ENCODE results near the gene ROCK1.
"Not testable (repeated sequence)": the region's sequence is repeated elsewhere in the genome, so short reads cannot be mapped to it uniquely, and the experiment has no call there.

The ROCK1 gene

DNA sequence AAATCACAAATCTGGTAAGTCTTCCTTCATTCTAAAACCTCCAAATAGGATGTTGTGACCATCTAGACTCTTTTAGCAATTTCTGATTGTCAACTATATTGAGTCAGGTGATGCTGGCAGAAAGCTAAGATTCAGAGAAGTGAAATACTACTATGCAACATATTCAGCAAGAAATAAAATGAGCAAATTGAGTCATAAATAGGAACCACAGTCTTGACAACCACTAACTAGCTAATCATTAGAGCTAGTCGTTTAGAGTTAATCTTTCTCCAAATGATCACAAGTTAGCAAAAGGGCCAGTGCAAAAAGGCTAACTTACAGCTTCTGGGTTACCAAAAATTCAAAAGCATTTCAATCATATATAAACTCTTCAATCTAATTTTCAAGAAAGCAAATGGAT is 54.5 kb downstream of the ROCK1 start:
- H3K27ac ChIP-seq: no peak overlapping the region
- H3K4me2 ChIP-seq: no peak overlapping the region
- H3K9ac ChIP-seq: no peak overlapping the region
- no peak for TF ChIP-seq Cebpa-rat (IDR thresholded peaks at IDR 0.05)
- no peaks in the 10 kb centered on the region for H3K27me3 ChIP-seq
- H4K20me1 ChIP-seq: peaks cover 81% of the 10 kb centered on the region
- H3K4me1 ChIP-seq: no peaks in the 10 kb centered on the region
- peaks cover 24% of the 10 kb centered on the region for H3K9me3 ChIP-seq
- no peak overlapping the region for H3K4me3 ChIP-seq
- peaks cover 44% of the 10 kb centered on the region for H3K36me3 ChIP-seq

DNA sequence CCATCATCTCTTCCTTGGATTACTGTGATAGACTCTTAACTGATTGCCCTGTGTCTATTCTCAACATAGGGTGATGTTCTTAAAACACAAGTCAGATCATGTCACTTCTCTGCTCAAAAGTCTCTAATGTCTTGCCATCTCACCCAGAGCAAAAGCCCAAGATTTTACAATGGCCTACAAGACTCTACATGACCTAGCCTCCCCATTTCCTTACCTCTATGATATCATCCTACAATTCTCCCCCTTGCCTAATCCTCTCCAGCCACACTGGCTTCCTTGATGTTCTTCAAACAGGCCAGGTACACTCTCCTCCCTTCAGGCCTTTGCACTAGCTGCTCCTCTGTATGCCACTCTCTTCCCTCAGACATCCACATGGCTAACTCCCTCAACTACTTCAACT is 55.1 kb downstream of the ROCK1 start:
- no peak for TF ChIP-seq Cebpa-rat (IDR thresholded peaks at IDR 0.05)
- peaks cover 19% of the 10 kb centered on the region for H3K9me3 ChIP-seq
- no peak overlapping the region for H3K4me3 ChIP-seq
- H3K27me3 ChIP-seq: no peaks in the 10 kb centered on the region
- H3K4me2 ChIP-seq: no peak overlapping the region
- H3K27ac ChIP-seq: no peak overlapping the region
- H4K20me1 ChIP-seq: peaks cover 81% of the 10 kb centered on the region
- no peaks in the 10 kb centered on the region for H3K4me1 ChIP-seq
- H3K9ac ChIP-seq: no peak overlapping the region
- H3K36me3 ChIP-seq: peaks cover 40% of the 10 kb centered on the region

DNA sequence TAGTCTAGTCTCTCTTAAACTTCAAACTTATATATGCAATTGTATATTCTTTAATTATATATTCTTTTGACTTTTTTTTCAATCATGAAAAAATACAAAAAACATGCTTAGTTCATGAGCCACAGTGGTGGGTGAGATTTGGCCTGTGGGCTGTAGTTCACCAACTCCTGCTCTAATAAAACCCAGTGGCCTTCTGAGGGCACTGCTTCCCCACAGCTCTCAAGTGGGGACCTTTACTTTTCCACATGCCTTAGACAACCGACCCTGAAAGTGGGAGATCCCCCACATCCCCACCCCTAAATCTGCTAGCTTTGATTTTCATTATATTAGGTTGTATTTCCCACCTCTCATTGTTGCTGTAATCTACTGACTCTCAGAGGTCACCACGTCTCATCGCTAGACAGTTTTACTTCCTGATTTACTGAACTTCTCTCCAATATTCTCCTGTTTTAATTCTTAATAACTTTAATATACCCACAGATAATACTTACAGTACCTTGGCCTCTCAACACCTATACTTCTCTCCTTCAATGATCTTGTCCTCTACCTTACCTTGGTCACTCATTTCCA is 57.3 kb downstream of the ROCK1 start:
- Histone ChIP-seq H3K9me3 (no peaks in the 10 kb centered on the region), H3K9ac (no peak overlapping the region), H3K4me2 (no peak overlapping the region), H3K36me3 (peaks cover 24% of the 10 kb centered on the region), H3K4me1 (peaks cover 5% of the 10 kb centered on the region; the same call in 1 of the 2 replicates), H3K27me3 (no peaks in the 10 kb centered on the region), H3K4me3 (no peak overlapping the region), H3K27ac (no peak overlapping the region), H4K20me1 (peaks cover 83% of the 10 kb centered on the region)
- no peak for TF ChIP-seq Cebpa-rat (IDR thresholded peaks at IDR 0.05)

DNA sequence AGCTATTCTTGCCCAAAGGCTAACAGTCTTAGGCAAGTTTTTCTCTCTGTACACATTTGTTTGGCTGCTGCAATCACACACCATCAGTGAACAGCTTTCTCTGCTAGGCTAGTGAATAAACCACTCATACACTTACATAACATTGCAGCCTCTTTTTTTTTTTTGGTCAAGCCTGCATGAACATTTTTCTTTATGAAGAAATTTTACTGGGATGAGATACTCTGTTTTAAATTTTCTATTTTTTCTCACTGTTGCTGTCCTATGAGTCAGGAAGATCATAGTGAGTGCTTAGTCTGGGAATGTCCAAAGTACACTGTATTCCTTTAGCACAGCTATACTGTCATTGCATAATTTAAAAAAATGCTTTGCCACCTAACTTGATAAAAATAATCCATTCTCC is 58.5 kb downstream of the ROCK1 start:
- H3K27me3 ChIP-seq: no peaks in the 10 kb centered on the region
- H3K4me1 ChIP-seq: peaks cover 6% of the 10 kb centered on the region; the same call in 1 of the 2 replicates
- no peak for TF ChIP-seq Cebpa-rat (IDR thresholded peaks at IDR 0.05)
- no peak overlapping the region for H3K27ac ChIP-seq
- no peak overlapping the region for H3K4me3 ChIP-seq
- H3K4me2 ChIP-seq: no peak overlapping the region
- peaks cover 23% of the 10 kb centered on the region for H3K36me3 ChIP-seq
- no peaks in the 10 kb centered on the region for H3K9me3 ChIP-seq
- peaks cover 81% of the 10 kb centered on the region for H4K20me1 ChIP-seq
- H3K9ac ChIP-seq: no peak overlapping the region

DNA sequence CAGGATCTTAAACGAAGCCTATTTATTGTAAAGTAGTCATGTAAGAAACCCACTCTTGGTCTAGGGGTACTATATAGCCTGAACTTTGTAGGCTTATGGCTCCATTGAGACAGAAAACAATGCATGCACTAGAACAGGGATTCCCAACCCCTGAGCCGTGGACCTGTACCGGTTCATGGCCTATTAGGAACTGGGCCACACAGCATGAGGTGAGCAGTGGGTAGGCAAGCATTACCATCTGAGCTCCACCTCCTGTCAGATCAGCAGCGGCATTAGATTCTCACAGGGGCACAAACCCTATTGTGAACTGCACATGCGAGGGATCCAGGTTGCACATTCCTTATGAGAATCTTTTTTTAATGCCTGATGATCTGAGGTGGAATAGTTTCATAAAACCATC is 59.2 kb downstream of the ROCK1 start:
- Histone ChIP-seq H3K4me2 (no peak overlapping the region), H3K4me1 (peaks cover 6% of the 10 kb centered on the region; the same call in 1 of the 2 replicates), H3K4me3 (no peak overlapping the region), H3K27ac (no peak overlapping the region), H3K27me3 (no peaks in the 10 kb centered on the region), H3K9ac (no peak overlapping the region), H4K20me1 (peaks cover 87% of the 10 kb centered on the region), H3K36me3 (peaks cover 26% of the 10 kb centered on the region), H3K9me3 (no peaks in the 10 kb centered on the region)
- TF ChIP-seq Cebpa-rat (IDR thresholded peaks at IDR 0.05): no peak

DNA sequence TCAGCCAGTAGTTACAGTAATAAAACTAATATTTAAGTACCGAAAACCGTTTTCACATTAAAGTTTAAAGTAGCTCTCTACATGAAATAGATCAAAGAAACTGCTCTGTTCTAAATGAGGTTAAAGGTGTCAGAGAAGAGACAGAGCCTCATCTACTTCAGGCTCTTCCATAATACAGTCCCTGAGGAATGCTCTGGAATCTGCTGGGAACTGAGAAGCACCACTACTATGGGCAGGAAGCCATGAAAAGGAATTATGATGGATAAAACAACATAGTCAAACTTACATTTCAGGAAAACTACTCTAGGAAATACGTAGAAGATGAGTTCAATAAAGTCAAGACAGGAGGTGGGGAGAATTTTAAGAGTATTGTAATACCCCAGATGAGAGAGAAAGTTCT is 60.0 kb downstream of the ROCK1 start:
- TF ChIP-seq Cebpa-rat (IDR thresholded peaks at IDR 0.05): no peak
- no peak overlapping the region for H3K27ac ChIP-seq
- H3K4me1 ChIP-seq: peaks cover 6% of the 10 kb centered on the region; the same call in 1 of the 2 replicates
- H3K9ac ChIP-seq: no peak overlapping the region
- no peak overlapping the region for H3K4me2 ChIP-seq
- peaks cover 31% of the 10 kb centered on the region for H3K36me3 ChIP-seq
- H3K9me3 ChIP-seq: no peaks in the 10 kb centered on the region
- H3K4me3 ChIP-seq: no peak overlapping the region
- H3K27me3 ChIP-seq: no peaks in the 10 kb centered on the region
- peaks cover 86% of the 10 kb centered on the region for H4K20me1 ChIP-seq

DNA sequence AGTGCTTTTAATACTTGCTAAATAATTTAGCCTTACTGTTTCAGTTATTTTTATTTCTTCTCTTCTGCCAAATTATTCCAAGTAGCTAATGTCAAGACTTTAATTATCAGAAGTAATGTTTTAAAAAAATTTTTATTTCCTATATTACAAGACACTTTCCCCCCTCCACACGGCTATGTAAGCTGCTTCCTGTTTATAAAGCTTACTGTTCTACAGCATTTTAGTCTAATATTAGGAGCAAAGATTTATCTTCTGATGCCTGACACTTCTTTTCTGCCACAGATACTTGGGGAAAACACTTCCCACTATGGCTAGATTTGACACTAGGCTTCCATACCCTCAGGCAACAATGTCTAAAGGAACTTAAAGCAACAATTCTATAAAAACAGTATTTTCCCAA is 62.3 kb downstream of the ROCK1 start:
- TF ChIP-seq Cebpa-rat (IDR thresholded peaks at IDR 0.05): no peak

DNA sequence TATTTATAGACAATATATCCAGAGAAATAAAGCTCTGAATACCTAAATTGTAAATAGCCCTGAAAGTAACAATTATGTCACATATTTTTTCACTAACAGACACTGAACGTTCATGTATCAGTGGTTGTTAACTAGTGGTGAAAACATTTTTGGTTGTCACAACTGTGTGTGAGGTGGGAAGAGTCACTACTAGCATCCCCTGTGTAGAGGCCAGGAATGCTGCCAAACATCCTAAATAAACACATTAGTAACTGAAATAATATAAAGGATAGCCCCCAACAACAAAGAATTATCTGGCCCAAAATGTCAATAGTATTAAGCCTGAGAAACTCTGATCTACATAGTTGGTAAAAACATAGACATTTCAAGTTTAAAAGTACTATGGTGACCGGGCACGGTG is 64.5 kb downstream of the ROCK1 start:
- no peaks in the 10 kb centered on the region for H3K27me3 ChIP-seq
- no peak overlapping the region for H3K4me2 ChIP-seq
- peaks cover 51% of the 10 kb centered on the region for H3K36me3 ChIP-seq
- no peak overlapping the region for H3K4me3 ChIP-seq
- no peak for TF ChIP-seq Cebpa-rat (IDR thresholded peaks at IDR 0.05)
- H3K9me3 ChIP-seq: no peaks in the 10 kb centered on the region
- H3K27ac ChIP-seq: no peak overlapping the region
- H4K20me1 ChIP-seq: peaks cover 53% of the 10 kb centered on the region
- H3K9ac ChIP-seq: no peak overlapping the region
- H3K4me1 ChIP-seq: peaks cover 6% of the 10 kb centered on the region; the same call in 1 of the 2 replicates

More for the DNA sequence above, 62.3 kb downstream of the ROCK1 start:
- Histone ChIP-seq H3K27me3 (no peaks in the 10 kb centered on the region), H3K27ac (no peak overlapping the region), H3K4me1 (peaks cover 6% of the 10 kb centered on the region; the same call in 1 of the 2 replicates), H4K20me1 (peaks cover 70% of the 10 kb centered on the region), H3K9me3 (no peaks in the 10 kb centered on the region), H3K9ac (no peak overlapping the region), H3K4me2 (no peak overlapping the region), H3K4me3 (no peak overlapping the region), H3K36me3 (peaks cover 49% of the 10 kb centered on the region)

DNA sequence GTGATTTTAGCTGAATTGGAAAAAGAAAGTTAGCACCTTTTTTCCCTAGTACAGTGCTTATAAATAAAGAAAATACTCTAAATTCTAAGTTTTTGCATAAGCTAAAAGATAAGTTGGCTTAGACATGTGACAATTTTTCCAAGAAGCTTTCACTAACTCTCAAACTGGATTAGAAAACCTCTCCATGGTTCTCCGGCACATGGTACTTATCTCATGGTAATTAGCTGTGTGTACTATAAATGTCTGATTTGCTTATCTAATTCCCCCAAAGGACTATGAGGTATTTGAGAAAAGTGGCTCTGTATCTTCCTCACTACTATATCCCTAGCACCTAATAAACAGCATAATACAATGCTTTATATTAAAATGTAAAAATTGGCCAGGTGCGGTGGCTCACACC is 71.1 kb downstream of the ROCK1 start:
- Histone ChIP-seq H3K4me1 (no peaks in the 10 kb centered on the region), H4K20me1 (0 out of 2 replicates have a peak, but pooled peaks cover 5% of the 10 kb centered on the region), H3K9ac (no peak overlapping the region), H3K9me3 (no peaks in the 10 kb centered on the region), H3K27me3 (no peaks in the 10 kb centered on the region), H3K27ac (no peak overlapping the region), H3K36me3 (peaks cover 69% of the 10 kb centered on the region), H3K4me3 (no peak overlapping the region), H3K4me2 (no peak overlapping the region)
- TF ChIP-seq Cebpa-rat (IDR thresholded peaks at IDR 0.05): no peak

DNA sequence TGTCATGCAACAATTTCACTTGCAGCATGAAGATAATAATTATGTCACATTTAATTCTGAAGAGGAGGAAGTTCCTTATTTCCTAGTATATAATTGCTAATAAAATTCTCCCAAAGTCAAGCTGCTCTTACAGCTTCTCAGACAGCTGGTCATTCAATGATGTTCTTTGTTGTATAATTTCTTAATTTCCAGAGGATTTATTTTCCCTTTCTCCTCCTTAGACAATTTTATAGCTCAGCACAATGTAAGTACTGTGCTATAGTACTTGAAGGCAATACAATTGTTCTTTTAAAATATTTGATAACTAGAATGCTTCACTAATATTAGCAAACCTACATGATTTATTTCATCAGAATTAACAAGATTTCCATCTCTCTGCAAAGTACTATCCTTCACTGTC is 73.4 kb downstream of the ROCK1 start:
- H4K20me1 ChIP-seq: 0 out of 2 replicates have a peak, but pooled peaks cover 3% of the 10 kb centered on the region
- no peak overlapping the region for H3K9ac ChIP-seq
- no peak overlapping the region for H3K4me2 ChIP-seq
- H3K4me1 ChIP-seq: no peaks in the 10 kb centered on the region
- TF ChIP-seq Cebpa-rat (IDR thresholded peaks at IDR 0.05): no peak
- H3K36me3 ChIP-seq: peaks cover 70% of the 10 kb centered on the region
- H3K27me3 ChIP-seq: no peaks in the 10 kb centered on the region
- H3K27ac ChIP-seq: no peak overlapping the region
- H3K4me3 ChIP-seq: no peak overlapping the region
- peaks cover 14% of the 10 kb centered on the region for H3K9me3 ChIP-seq

DNA sequence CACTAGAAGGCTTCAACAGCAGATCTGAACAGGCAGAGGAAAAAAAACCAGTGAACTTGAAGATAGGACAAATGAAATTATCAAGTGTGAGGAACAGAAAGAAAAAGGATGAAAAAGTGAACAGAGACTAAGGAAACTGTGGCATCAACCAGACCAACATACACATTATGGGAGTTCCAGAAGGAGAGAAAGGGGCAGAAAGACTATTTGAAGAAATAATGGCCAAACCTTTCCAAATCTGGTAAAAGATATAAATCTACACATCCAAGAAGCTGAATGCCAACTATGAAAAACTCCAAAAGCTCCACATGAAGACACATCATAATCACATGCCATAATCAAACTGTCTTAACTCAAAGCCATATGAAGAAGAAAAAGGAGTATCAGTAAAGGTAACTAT is 79.8 kb downstream of the ROCK1 start:
- H3K4me3 ChIP-seq: no peak overlapping the region
- TF ChIP-seq Cebpa-rat (IDR thresholded peaks at IDR 0.05): no peak
- H3K27me3 ChIP-seq: no peaks in the 10 kb centered on the region
- no peak overlapping the region for H3K4me2 ChIP-seq
- H3K9ac ChIP-seq: no peak overlapping the region
- H3K4me1 ChIP-seq: no peaks in the 10 kb centered on the region
- H3K36me3 ChIP-seq: peaks cover 68% of the 10 kb centered on the region
- no peak overlapping the region for H3K27ac ChIP-seq
- H3K9me3 ChIP-seq: peaks cover 30% of the 10 kb centered on the region
- no peaks in the 10 kb centered on the region for H4K20me1 ChIP-seq

DNA sequence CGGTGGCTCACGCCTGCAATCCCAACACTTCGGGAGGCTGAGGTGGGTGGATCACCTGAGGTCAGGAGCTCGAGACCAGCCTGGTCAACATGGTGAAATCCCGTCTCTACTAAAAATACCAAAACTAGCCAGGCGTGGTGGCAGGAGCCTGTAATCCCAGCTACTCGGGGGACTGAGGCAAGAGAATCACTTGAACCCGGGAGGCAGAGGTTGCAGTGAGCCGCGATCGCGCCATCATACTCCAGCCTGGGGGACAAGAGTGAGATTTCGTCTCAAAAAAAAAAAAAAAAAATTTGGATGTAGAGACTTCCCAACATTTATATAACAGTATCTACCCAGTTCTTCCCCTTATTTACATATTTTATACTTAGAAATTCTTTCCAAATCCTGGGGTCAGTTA is 93.4 kb downstream of the ROCK1 start:
- H4K20me1 ChIP-seq, H3K4me2 ChIP-seq, H3K9me3 ChIP-seq, H3K27ac ChIP-seq, H3K9ac ChIP-seq, H3K4me3 ChIP-seq, H3K4me1 ChIP-seq, H3K27me3 ChIP-seq: not testable (repeated sequence)
- H3K36me3 ChIP-seq: peaks cover 85% of the 10 kb centered on the region

Data from BLaER1 (cell line).